Progenitor cell of endocrine pancreas (in vitro differentiated cells): Measurements from ENCODE around the gene PI16. TPM values are rescaled to one million over a fixed set of nuclear protein-coding genes. Genes with fewer than 3 reads are reported as not detected.

Experiments used
- DNase-seq: peaks from one replicate; pipeline ENCODE4 v3.0.0; 2021; ENCODE audit warnings: low spot score; ENCODE audit not compliant: unreplicated experiment
- H3K27ac Mint-ChIP-seq: 2 replicates; pipeline ENCODE4 v1.8.0; 2021; ENCODE audit warnings: mild to moderate bottlenecking, moderate library complexity, mixed read lengths
- H3K27me3 Mint-ChIP-seq: 2 replicates; pipeline ENCODE4 v1.8.0; 2021; ENCODE audit warnings: mixed read lengths
- H3K36me3 Mint-ChIP-seq: 2 replicates; pipeline ENCODE4 v1.8.0; 2022; ENCODE audit warnings: mixed read lengths; ENCODE audit not compliant: insufficient read depth
- H3K4me1 Mint-ChIP-seq: 2 replicates; pipeline ENCODE4 v1.8.0; 2021; ENCODE audit warnings: low read depth, mixed read lengths
- H3K4me3 Mint-ChIP-seq: 2 replicates; pipeline ENCODE4 v1.8.0; 2021; ENCODE audit warnings: low read depth, mild to moderate bottlenecking, moderate library complexity, mixed read lengths
- H3K9me3 Mint-ChIP-seq: 2 replicates; pipeline ENCODE4 v1.8.0; 2021; ENCODE audit warnings: low read depth, mixed read lengths
- total RNA-seq: library from RNA; stranded (reverse); gene quantifications from 2 replicates; pipeline ENCODE4 v1.2.1, GENCODE V29; 2021
- TF ChIP-seq, protein P1 (sequence below): fragments of 200-600 bp; sonication (generic); IDR thresholded peaks from one replicate; pipeline ENCODE4 v1.5.0; 2021; ENCODE audit warnings: antibody characterized with exemption, mild to moderate bottlenecking; ENCODE audit not compliant: unreplicated experiment

Gene PI16
- total RNA-seq, 1 donor from 2014 or later: not detected

DNA sequence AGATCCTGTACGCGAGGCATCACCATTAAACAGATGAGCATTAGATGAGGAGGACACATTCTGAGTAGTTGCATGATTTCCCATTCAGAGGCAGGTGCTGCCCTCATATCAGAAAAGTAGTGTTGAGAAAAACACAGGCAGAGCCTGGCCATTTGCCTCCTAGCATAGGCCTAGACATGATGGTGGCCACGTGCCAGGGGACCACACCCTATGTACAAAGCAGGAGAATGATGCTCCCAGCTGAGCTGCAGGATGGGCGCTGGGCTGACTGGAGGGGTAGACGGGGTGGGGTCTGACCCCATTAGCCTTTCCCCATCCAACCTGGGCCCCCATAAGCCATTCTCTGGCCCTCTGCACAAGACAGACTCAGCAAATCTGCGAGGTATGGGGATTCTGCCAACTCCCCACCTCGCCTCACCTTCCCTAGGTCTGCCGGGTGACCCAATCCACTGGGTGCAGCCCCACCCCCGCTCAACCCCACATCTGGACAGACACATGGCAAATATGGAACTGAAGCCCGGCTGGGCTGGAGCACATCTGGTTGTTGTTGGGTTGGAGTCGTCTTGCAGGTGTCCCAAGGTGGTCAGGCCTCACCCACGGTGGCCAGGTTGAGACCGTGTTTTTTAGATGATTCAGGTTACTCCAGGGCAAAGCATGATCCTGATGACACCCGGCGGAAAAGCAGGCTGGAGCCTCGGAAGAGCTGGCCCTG lies 13.9 kb downstream of the PI16 start:
- H3K36me3 Mint-ChIP-seq: peaks cover 17% of the 10 kb centered on the region
- no peak for DNase-seq
- no peak overlapping the region for H3K4me3 Mint-ChIP-seq
- H3K27me3 Mint-ChIP-seq: no peaks in the 10 kb centered on the region
- no peaks in the 10 kb centered on the region for H3K9me3 Mint-ChIP-seq
- H3K4me1 Mint-ChIP-seq: no peaks in the 10 kb centered on the region
- no peak overlapping the region for H3K27ac Mint-ChIP-seq
- TF ChIP-seq, protein P1, sequence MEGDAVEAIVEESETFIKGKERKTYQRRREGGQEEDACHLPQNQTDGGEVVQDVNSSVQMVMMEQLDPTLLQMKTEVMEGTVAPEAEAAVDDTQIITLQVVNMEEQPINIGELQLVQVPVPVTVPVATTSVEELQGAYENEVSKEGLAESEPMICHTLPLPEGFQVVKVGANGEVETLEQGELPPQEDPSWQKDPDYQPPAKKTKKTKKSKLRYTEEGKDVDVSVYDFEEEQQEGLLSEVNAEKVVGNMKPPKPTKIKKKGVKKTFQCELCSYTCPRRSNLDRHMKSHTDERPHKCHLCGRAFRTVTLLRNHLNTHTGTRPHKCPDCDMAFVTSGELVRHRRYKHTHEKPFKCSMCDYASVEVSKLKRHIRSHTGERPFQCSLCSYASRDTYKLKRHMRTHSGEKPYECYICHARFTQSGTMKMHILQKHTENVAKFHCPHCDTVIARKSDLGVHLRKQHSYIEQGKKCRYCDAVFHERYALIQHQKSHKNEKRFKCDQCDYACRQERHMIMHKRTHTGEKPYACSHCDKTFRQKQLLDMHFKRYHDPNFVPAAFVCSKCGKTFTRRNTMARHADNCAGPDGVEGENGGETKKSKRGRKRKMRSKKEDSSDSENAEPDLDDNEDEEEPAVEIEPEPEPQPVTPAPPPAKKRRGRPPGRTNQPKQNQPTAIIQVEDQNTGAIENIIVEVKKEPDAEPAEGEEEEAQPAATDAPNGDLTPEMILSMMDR: no peak

DNA sequence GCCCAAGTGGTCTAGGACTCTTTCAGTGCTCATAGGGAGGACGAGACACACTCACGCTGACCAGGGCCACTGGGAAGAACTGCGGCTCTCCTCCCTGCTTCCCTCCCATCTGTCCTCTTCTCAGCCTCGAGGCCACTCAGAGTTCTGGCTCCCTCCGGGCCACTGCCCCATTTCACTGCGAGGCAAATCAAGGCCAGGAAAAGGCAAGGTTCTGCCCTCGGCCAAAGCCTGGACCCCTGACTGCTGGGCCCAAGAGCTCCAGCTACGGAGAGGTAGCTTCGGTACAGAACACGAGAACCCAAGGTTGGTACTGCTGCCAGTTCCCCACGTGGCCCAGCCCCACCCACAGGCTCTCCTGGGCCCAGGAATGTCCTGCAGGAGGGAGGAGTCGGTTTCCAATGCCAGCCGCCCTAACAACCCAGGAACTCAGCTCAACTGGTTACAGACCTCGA lies 14.7 kb downstream of the PI16 start:
- no peaks in the 10 kb centered on the region for H3K27me3 Mint-ChIP-seq

DNA sequence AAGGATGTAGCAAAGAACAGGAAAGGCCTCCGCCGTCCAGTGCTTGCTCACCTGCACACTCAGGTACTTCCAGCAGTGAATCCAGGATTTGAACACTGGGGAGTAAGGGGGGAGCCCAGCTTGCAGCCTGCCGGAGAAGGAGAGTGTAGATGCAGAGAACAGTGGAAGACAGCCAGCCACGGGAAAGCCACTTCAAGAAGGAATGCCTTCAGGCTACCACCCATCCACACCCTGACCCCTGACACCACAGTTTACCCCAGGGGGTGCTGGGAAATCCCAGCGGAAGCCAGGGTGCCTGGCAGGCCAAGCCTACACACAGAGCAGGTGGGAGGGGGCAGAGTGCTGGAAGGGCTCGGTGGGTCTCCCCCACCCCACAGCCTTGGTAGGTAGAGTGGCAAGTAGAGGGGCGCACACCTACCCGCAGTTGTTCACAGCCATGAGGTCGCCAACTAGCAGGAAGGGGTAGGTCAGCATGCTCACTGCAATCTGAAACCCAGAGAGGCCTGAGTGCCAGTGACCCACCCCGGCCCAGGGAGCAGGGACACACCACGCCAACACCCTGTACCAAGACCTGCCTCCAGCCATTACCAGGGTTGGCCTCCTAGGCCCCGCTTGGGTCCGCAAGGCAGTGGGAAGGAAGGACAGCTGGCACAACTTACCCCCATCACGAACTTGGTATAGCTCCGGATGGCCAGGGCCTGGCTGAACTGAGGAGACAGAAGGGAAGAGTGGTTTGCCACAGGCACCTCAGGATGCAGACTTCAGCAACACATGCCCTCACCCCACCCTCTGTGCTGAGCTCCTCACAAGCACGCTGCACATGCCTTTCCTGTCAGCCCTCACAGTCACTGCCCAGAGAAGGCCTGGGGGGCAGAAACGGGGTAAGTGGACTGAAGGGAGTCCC lies 15.7 kb downstream of the PI16 start:
- no peak for DNase-seq
- H3K27me3 Mint-ChIP-seq: no peaks in the 10 kb centered on the region
- H3K27ac Mint-ChIP-seq: no peak overlapping the region
- H3K4me1 Mint-ChIP-seq: no peaks in the 10 kb centered on the region
- H3K4me3 Mint-ChIP-seq: no peak overlapping the region
- H3K9me3 Mint-ChIP-seq: no peaks in the 10 kb centered on the region
- peaks cover 19% of the 10 kb centered on the region for H3K36me3 Mint-ChIP-seq
- TF ChIP-seq, protein P1: no peak

More for the DNA sequence above, 14.7 kb downstream of the PI16 start:
- no peak for DNase-seq
- Mint-ChIP-seq H3K36me3 (peaks cover 17% of the 10 kb centered on the region), H3K4me1 (no peaks in the 10 kb centered on the region), H3K9me3 (no peaks in the 10 kb centered on the region), H3K4me3 (no peak overlapping the region), H3K27ac (no peak overlapping the region)
- TF ChIP-seq, protein P1: no peak

DNA sequence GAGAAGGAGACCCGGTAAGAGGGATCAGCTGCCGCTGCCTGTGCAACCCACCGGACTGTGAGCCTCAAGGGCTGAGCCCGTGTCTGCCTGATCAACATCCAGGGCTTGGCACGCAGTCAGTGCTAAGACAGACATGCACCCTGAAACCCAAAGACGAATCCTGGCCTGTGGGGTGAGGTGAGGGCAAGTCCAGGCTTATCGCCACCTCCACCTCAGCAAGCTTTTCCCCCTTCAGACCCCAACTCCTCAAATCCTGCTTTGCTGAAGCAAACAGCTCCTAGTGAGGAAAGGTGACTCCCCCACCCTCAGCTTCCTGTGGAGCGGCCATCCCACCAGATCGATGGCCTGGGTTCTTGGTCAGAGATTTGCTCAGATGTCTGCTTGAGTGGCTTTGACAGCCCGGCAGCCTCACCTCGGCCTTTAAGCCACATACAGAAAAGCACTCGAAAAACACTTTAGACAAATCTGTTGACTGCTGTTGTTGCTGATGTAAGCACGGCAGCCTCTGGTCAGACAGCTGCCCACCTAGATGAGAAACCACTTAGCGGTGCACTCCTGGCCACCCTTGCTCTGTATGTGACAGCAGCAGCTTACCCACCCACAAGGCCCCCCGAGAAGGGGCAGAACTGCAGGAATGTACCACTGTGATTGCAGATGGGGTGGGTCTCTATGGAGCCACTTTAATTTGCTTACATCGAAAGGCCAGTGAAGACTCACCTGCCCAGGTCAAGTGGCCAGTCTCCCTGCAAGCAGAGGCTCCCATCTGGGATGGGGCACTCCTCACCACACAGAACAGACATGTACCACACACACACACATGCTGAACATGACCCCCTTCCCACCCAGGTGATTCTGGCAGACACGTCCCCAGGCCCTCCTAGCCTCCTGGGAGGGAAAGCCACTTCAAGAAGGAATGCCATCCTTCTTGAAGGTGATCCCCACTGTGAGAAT lies 16.6 kb downstream of the PI16 start:
- Mint-ChIP-seq H3K36me3 (peaks cover 18% of the 10 kb centered on the region), H3K4me1 (no peaks in the 10 kb centered on the region), H3K27me3 (no peaks in the 10 kb centered on the region), H3K4me3 (no peak overlapping the region), H3K27ac (no peak overlapping the region), H3K9me3 (no peaks in the 10 kb centered on the region)
- DNase-seq: no peak
- TF ChIP-seq, protein P1: no peak
